Epithelial cell of proximal tubule (primary cell): ENCODE measurements around the gene POMT2. TPM values are rescaled to one million over a fixed set of nuclear protein-coding genes. Genes with fewer than 3 reads are reported as not detected.

Experiments
- DNase-seq: peaks from one replicate; pipeline ENCODE4 v3.0.0-alpha.2; 2011; ENCODE audit warnings: low read depth
- H3K4me3 ChIP-seq: 2 replicates; pipeline ENCODE4 v1.5.1; 2011; ENCODE audit warnings: low read depth, mild to moderate bottlenecking, low read length
- CTCF ChIP-seq: conservative IDR thresholded peaks from 2 replicates; pipeline ENCODE4 v1.5.1; 2012; ENCODE audit warnings: low read depth, mild to moderate bottlenecking, low read length
- total RNA-seq: library from RNA; depleted of rRNA; stranded (reverse); fragments of >200 nt; gene quantifications from 2 replicates; pipeline ENCODE4 v1.2.3, GENCODE V29; 2015

POMT2 gene
- total RNA-seq, 1 donor from 2014 or later, result 17.8 TPM

- DNase-seq, result no peak
- no peak for TF ChIP-seq CTCF
- H3K4me3 ChIP-seq, result no peak overlapping the region
Measured at GRCh38 chr14:77276295-77276935, 44.3 kb downstream of the POMT2 start.

DNA sequence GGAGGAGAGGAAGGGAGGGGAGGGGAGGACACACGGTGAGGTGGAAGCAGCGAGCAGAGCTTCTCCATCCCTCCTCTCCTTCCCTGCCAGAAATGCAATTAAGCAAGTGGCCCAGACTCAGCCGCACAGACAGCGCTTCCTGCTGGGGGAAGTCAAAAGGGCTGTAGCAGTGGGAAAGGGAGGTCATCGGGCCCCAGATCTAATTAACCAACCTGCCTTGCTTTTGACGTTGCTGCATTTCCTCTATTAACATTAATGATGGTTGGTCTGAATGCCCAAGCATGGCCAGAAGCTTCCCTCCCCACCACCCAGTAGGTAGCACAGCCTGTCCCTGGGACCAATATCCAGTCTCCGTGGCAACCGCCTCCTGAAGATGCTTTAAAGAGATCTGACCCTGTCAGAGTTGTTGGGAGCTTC, 45.1 kb downstream of the POMT2 start:
- no peak for TF ChIP-seq CTCF
- DNase-seq, result no peak
- no peak overlapping the region for H3K4me3 ChIP-seq

DNA sequence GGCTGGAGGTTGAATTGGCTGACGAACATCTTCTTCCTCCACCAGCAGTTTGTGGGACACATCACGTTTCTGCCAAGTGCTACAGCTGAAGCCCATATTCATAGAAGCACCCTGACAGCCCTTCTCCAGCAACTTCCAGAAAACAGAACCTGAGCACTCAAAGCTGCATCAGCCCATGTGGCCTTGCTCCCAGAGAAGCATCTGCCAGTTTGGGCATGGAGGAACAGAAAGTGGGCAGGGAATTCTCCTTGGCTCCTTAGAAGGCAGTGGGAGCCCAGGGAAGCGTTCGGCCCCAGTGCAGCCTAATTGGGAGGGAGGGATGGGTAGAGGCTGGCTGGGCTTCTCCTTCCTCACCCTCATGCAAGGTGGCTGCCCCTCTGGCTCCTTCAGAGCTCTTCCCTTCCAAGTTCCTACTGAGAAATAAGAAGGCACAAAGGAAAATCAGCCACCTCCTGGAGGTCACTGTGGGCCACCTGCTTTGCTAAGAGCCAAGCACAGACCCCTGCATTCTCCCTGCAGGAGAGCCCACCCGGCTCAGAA, 45.6 kb downstream of the POMT2 start:
- H3K4me3 ChIP-seq, result no peak overlapping the region
- TF ChIP-seq CTCF, result no peak
- no peak for DNase-seq

DNA sequence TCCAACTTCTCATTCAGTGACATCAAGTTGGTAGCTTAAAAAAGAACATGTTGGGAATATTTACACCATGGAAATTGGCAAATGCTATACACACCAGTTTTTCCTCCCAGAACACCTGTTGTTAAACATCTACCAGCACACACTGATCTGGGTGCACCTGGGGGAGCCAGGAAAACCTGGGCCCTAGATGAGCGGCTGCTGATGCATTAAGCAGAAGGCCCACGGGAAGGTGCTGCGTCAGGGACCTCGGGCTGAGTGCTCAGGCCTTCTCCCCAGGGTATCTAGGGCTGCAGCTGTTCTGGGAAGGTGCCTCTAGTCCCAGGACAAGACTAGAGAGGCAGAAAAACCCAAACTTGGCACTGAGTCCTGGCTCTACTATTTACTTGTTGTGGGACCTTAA, 46.9 kb downstream of the POMT2 start:
- H3K4me3 ChIP-seq, result no peak overlapping the region
- DNase-seq, result no peak
- no peak for TF ChIP-seq CTCF

- no peak overlapping the region for H3K4me3 ChIP-seq
- no peak for DNase-seq
- no peak for TF ChIP-seq CTCF
Measured at GRCh38 chr14:77272261-77272660, 48.4 kb downstream of the POMT2 start.

- DNase-seq, result no peak
- TF ChIP-seq CTCF, result no peak
- no peak within 1 kb of the TSS for H3K4me3 ChIP-seq
Measured at GRCh38 chr14:77271113-77271710, 49.5 kb downstream of the POMT2 start, which contains the start of gene NGB. Gene NGB, minus strand, starts transcription at chr14:77271206. Its CDS starts 269 bp downstream, at chr14:77270937.
